Suprapubic skin (tissue), 4 donors: Measurements from ENCODE around the gene RPL15. TPM values are rescaled to one million over a fixed set of nuclear protein-coding genes. Genes with fewer than 3 reads are reported as not detected.

Experiments
- DNase-seq, 2 donors: peaks; one replicate each; pipeline ENCODE4 v3.0.0-alpha.2; 2019; ENCODE audit warnings: low spot score in 2 of 2
- H3K27ac ChIP-seq: fragments of 200-600 bp; sonication (generic); one replicate; pipeline ENCODE4 v1.5.1; 2019
- H3K27me3 ChIP-seq: fragments of 200-600 bp; sonication (generic); one replicate; pipeline ENCODE4 v1.5.1; 2019
- H3K36me3 ChIP-seq: fragments of 200-600 bp; sonication (generic); one replicate; pipeline ENCODE4 v1.5.1; 2019
- H3K4me1 ChIP-seq: fragments of 200-600 bp; sonication (generic); one replicate; pipeline ENCODE4 v1.5.1; 2019
- H3K4me3 ChIP-seq: fragments of 200-600 bp; sonication (generic); one replicate; pipeline ENCODE4 v1.5.1; 2019; ENCODE audit warnings: mild to moderate bottlenecking
- H3K9me3 ChIP-seq: fragments of 200-600 bp; sonication (generic); one replicate; pipeline ENCODE4 v1.5.1; 2019
- CTCF ChIP-seq, 2 donors: fragments of 200-600 bp in 1 of 2; fragments of 450-650 bp in 1 of 2; sonication (generic) in 1 of 2; IDR thresholded peaks; one replicate each; pipeline ENCODE4 v1.5.1; 2016 to 2019; ENCODE audit warnings: antibody characterized with exemption in 2 of 2, mild to moderate bottlenecking in 1 of 2, moderate library complexity in 1 of 2
- EP300 ChIP-seq: sonication (generic); formaldehyde crosslinking; IDR thresholded peaks from one replicate; pipeline ENCODE4 v1.6.1; 2017; ENCODE audit warnings: antibody characterized with exemption
- POLR2A ChIP-seq, 2 donors: fragments of 450-650 bp; IDR thresholded peaks; one replicate each; pipeline ENCODE4 v1.6.1; 2017; ENCODE audit warnings: antibody characterized with exemption in 2 of 2, mild to moderate bottlenecking in 2 of 2, moderate library complexity in 2 of 2
- POLR2AphosphoS5 ChIP-seq, 3 donors: sonication (generic); formaldehyde crosslinking; IDR thresholded peaks; one replicate each; pipeline ENCODE4 v1.6.1; 2017; ENCODE audit warnings: antibody characterized with exemption in 3 of 3
- WGBS: methylation state at CpG from one replicate; pipeline ENCODE4 v1.1.5; 2018; 5-methylcytosine and 5-hydroxymethylcytosine counted together
- total RNA-seq, 4 donors: library from RNA; depleted of rRNA; stranded (reverse); fragments of >200 nt; gene quantifications; one replicate each; pipeline ENCODE4 v1.1.0, GENCODE V29; 2016

Gene RPL15
- total RNA-seq, 4 donors from 2014 or later = 1,650 to 2,624 (median 2,399) TPM

- TF ChIP-seq POLR2A (IDR thresholded peaks at IDR 0.05) (no peak), CTCF (IDR thresholded peaks at IDR 0.05) (no peak), POLR2AphosphoS5 (IDR thresholded peaks at IDR 0.05) (no peak), EP300 (no peak)
- H3K27me3 ChIP-seq = no peaks in the 10 kb centered on the region
- H3K4me1 ChIP-seq = peaks cover 71% of the 10 kb centered on the region
- no peaks in the 10 kb centered on the region for H3K36me3 ChIP-seq
- 89% methylated on average over 2 of the region's 2 CpGs for WGBS
- H3K27ac ChIP-seq = no peak overlapping the region
- H3K9me3 ChIP-seq = no peaks in the 10 kb centered on the region
- no peak for DNase-seq
- no peak overlapping the region for H3K4me3 ChIP-seq
Observed at GRCh38 chr3:23948761-23949160, 31.8 kb downstream of the RPL15 start.

GRCh38 chr3:23949784-23950183 is 32.9 kb downstream of the RPL15 start:
- Histone ChIP-seq H3K4me3 (no peak overlapping the region), H3K36me3 (no peaks in the 10 kb centered on the region), H3K4me1 (peaks cover 67% of the 10 kb centered on the region), H3K27ac (no peak overlapping the region), H3K27me3 (no peaks in the 10 kb centered on the region), H3K9me3 (no peaks in the 10 kb centered on the region)
- DNase-seq = no peak
- TF ChIP-seq POLR2A (IDR thresholded peaks at IDR 0.05) (no peak), POLR2AphosphoS5 (IDR thresholded peaks at IDR 0.05) (no peak), EP300 (no peak)

GRCh38 chr3:23950293-23950692 is 33.4 kb downstream of the RPL15 start:
- Histone ChIP-seq H3K4me3 (no peak overlapping the region), H3K27me3 (no peaks in the 10 kb centered on the region), H3K9me3 (no peaks in the 10 kb centered on the region), H3K36me3 (no peaks in the 10 kb centered on the region), H3K4me1 (peaks cover 67% of the 10 kb centered on the region), H3K27ac (no peak overlapping the region)
- TF ChIP-seq CTCF (IDR thresholded peaks at IDR 0.05) (no peak), POLR2AphosphoS5 (IDR thresholded peaks at IDR 0.05) (no peak), POLR2A (IDR thresholded peaks at IDR 0.05) (no peak), EP300 (no peak)
- no peak for DNase-seq

- H3K4me1 ChIP-seq = peaks cover 59% of the 10 kb centered on the region
Observed at GRCh38 chr3:23952646-23953045, 35.7 kb downstream of the RPL15 start.

GRCh38 chr3:23953523-23953922 is 36.6 kb downstream of the RPL15 start:
- Histone ChIP-seq H3K27ac (no peak overlapping the region), H3K4me3 (no peak overlapping the region), H3K4me1 (peaks cover 53% of the 10 kb centered on the region), H3K9me3 (no peaks in the 10 kb centered on the region), H3K36me3 (no peaks in the 10 kb centered on the region), H3K27me3 (no peaks in the 10 kb centered on the region)
- TF ChIP-seq POLR2A (IDR thresholded peaks at IDR 0.05) (no peak), EP300 (no peak), CTCF (IDR thresholded peaks at IDR 0.05) (no peak), POLR2AphosphoS5 (IDR thresholded peaks at IDR 0.05) (no peak)
- DNase-seq = no peak
- 46% methylated on average over 1 of the region's 1 CpG for WGBS

More at GRCh38 chr3:23952646-23953045, 35.7 kb downstream of the RPL15 start:
- DNase-seq = no peak
- TF ChIP-seq CTCF (IDR thresholded peaks at IDR 0.05) (no peak), EP300 (no peak), POLR2AphosphoS5 (IDR thresholded peaks at IDR 0.05) (no peak), POLR2A (IDR thresholded peaks at IDR 0.05) (no peak)
- H3K4me3 ChIP-seq = no peak overlapping the region
- WGBS = 70% methylated on average over 4 of the region's 4 CpGs
- no peak overlapping the region for H3K27ac ChIP-seq
- no peaks in the 10 kb centered on the region for H3K36me3 ChIP-seq
- no peaks in the 10 kb centered on the region for H3K9me3 ChIP-seq
- no peaks in the 10 kb centered on the region for H3K27me3 ChIP-seq

- WGBS = 91% methylated on average over 5 of the region's 5 CpGs
- H3K27ac ChIP-seq = no peak overlapping the region
Observed at GRCh38 chr3:23954144-23954543, 37.2 kb downstream of the RPL15 start.

More at GRCh38 chr3:23954144-23954543, 37.2 kb downstream of the RPL15 start:
- H3K4me1 ChIP-seq = peaks cover 53% of the 10 kb centered on the region
- no peaks in the 10 kb centered on the region for H3K27me3 ChIP-seq
- no peaks in the 10 kb centered on the region for H3K9me3 ChIP-seq
- no peak for DNase-seq
- no peaks in the 10 kb centered on the region for H3K36me3 ChIP-seq
- H3K4me3 ChIP-seq = no peak overlapping the region
- no peak for TF ChIP-seq CTCF (IDR thresholded peaks at IDR 0.05)
- TF ChIP-seq EP300 = no peak
- no peak for TF ChIP-seq POLR2A (IDR thresholded peaks at IDR 0.05)
- no peak for TF ChIP-seq POLR2AphosphoS5 (IDR thresholded peaks at IDR 0.05)
